Measurements from ENCODE around the gene PMM1. TPM values are rescaled to one million over a fixed set of nuclear protein-coding genes. Genes with fewer than 3 reads are reported as not detected.

Gene PMM1
- total RNA-seq, 1 donor from 2014 or later: 51.3 TPM

- TF ChIP-seq, protein P1, sequence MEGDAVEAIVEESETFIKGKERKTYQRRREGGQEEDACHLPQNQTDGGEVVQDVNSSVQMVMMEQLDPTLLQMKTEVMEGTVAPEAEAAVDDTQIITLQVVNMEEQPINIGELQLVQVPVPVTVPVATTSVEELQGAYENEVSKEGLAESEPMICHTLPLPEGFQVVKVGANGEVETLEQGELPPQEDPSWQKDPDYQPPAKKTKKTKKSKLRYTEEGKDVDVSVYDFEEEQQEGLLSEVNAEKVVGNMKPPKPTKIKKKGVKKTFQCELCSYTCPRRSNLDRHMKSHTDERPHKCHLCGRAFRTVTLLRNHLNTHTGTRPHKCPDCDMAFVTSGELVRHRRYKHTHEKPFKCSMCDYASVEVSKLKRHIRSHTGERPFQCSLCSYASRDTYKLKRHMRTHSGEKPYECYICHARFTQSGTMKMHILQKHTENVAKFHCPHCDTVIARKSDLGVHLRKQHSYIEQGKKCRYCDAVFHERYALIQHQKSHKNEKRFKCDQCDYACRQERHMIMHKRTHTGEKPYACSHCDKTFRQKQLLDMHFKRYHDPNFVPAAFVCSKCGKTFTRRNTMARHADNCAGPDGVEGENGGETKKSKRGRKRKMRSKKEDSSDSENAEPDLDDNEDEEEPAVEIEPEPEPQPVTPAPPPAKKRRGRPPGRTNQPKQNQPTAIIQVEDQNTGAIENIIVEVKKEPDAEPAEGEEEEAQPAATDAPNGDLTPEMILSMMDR (IDR thresholded peaks at IDR 0.05; ENCODE audit: unreplicated experiment): no peak
- Mint-ChIP-seq H3K4me3 (ENCODE audit: low read depth) (no peak overlapping the region), H3K36me3 (ENCODE audit: insufficient read depth) (peaks cover 1% of the 10 kb centered on the region), H3K4me1 (ENCODE audit: low read depth) (no peaks in the 10 kb centered on the region), H3K9me3 (ENCODE audit: low read depth) (no peaks in the 10 kb centered on the region), H3K27ac (no peak overlapping the region), H3K27me3 (no peaks in the 10 kb centered on the region)
- DNase-seq (ENCODE audit: low spot score, unreplicated experiment): no peak
Measured at GRCh38 chr22:41613456-41613855, 23.8 kb upstream of the PMM1 start.

GRCh38 chr22:41612603-41613306 lies 23.1 kb upstream of the PMM1 start:
- H3K27ac Mint-ChIP-seq: no peak overlapping the region
- no peaks in the 10 kb centered on the region for H3K9me3 Mint-ChIP-seq (ENCODE audit: low read depth)
- no peak for DNase-seq (ENCODE audit: low spot score, unreplicated experiment)
- H3K4me3 Mint-ChIP-seq (ENCODE audit: low read depth): no peak overlapping the region
- TF ChIP-seq, protein P1 (IDR thresholded peaks at IDR 0.05; ENCODE audit: unreplicated experiment): no peak
- H3K4me1 Mint-ChIP-seq (ENCODE audit: low read depth): no peaks in the 10 kb centered on the region
- no peaks in the 10 kb centered on the region for H3K27me3 Mint-ChIP-seq
- peaks cover 3% of the 10 kb centered on the region for H3K36me3 Mint-ChIP-seq (ENCODE audit: insufficient read depth)

DNA sequence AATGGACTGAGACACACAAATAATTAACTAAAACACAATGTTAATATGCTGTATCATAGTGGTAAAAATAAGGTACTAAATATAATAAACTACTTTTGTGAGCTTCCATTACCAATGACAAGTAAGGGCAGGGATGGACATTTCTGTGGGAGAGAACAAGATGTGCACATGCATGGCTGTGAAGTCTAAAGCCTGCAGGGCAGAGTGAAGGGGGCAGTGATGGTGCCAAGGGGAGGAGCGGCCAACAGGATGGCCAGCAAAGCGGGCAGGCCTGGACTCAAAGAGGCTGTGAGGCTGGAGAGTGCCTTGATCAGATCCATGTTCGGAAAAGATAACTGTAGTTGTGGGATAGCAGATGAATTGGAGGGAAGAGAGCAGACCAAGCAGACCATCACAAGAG lies 18.7 kb upstream of the PMM1 start:
- DNase-seq (ENCODE audit: low spot score, unreplicated experiment): no peak
- Mint-ChIP-seq H3K4me1 (ENCODE audit: low read depth) (no peaks in the 10 kb centered on the region), H3K27ac (no peak overlapping the region), H3K4me3 (ENCODE audit: low read depth) (no peak overlapping the region), H3K9me3 (ENCODE audit: low read depth) (no peaks in the 10 kb centered on the region), H3K27me3 (no peaks in the 10 kb centered on the region), H3K36me3 (ENCODE audit: insufficient read depth) (peaks cover 7% of the 10 kb centered on the region)
- TF ChIP-seq, protein P1 (IDR thresholded peaks at IDR 0.05; ENCODE audit: unreplicated experiment): no peak

DNA sequence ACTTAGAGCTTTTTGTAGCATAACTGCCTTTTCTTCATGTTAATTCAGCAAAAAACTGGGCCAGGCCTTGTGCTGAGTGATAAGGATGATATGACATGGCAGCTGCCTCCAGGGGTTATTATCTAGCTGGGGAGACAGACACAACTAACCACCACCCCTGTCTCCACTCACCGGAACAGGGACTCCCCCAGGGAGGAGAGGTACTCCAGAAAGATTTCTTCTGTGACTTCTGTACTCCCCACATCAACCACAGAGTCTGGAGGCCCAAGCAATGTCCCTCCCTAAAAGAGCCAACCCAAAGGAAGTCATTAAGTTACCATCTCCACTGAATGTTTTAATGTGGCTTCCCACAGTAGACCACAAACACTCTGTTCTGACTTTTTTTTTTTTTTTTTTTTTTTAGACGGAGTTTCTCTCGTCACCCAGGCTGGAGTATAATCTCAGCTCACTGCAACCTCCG lies 14.3 kb upstream of the PMM1 start:
- Mint-ChIP-seq H3K4me1 (ENCODE audit: low read depth) (no peaks in the 10 kb centered on the region), H3K4me3 (ENCODE audit: low read depth) (no peak overlapping the region), H3K27me3 (no peaks in the 10 kb centered on the region), H3K9me3 (ENCODE audit: low read depth) (no peaks in the 10 kb centered on the region), H3K27ac (no peak overlapping the region), H3K36me3 (ENCODE audit: insufficient read depth) (peaks cover 11% of the 10 kb centered on the region)
- no peak for DNase-seq (ENCODE audit: low spot score, unreplicated experiment)
- TF ChIP-seq, protein P1 (IDR thresholded peaks at IDR 0.05; ENCODE audit: unreplicated experiment): no peak

GRCh38 chr22:41600976-41601375 lies 11.3 kb upstream of the PMM1 start:
- no peaks in the 10 kb centered on the region for H3K27me3 Mint-ChIP-seq
- no peaks in the 10 kb centered on the region for H3K4me1 Mint-ChIP-seq (ENCODE audit: low read depth)
- no peak for DNase-seq (ENCODE audit: low spot score, unreplicated experiment)
- H3K36me3 Mint-ChIP-seq (ENCODE audit: insufficient read depth): peaks cover 9% of the 10 kb centered on the region
- no peaks in the 10 kb centered on the region for H3K9me3 Mint-ChIP-seq (ENCODE audit: low read depth)
- H3K4me3 Mint-ChIP-seq (ENCODE audit: low read depth): no peak overlapping the region
- TF ChIP-seq, protein P1 (IDR thresholded peaks at IDR 0.05; ENCODE audit: unreplicated experiment): no peak
- no peak overlapping the region for H3K27ac Mint-ChIP-seq
